ENCODE data around the gene RHNO1.

Gene RHNO1

DNA sequence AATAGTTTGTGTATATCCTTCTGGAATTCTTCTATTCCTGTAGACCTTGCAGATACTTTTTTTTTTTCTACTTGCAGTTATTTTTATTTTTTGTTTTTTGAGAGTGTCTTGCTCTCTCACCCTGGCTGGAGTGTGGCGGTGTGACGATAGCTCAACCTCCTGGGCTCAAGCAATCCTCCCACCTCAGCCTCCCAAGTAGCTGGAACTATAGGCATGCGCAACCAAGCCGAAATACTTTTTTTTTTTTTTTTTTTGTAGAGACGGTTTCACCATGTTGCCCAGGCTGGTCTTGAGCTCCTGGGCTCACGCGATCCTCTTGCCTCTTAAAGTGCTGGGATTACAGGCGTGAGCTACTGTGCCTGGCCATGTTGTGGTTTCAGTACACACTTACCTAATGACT is 23.6 kb downstream of the RHNO1 start:
- DNase-seq (ENCODE audit: low read depth in 3 of 3) = no peak

DNA sequence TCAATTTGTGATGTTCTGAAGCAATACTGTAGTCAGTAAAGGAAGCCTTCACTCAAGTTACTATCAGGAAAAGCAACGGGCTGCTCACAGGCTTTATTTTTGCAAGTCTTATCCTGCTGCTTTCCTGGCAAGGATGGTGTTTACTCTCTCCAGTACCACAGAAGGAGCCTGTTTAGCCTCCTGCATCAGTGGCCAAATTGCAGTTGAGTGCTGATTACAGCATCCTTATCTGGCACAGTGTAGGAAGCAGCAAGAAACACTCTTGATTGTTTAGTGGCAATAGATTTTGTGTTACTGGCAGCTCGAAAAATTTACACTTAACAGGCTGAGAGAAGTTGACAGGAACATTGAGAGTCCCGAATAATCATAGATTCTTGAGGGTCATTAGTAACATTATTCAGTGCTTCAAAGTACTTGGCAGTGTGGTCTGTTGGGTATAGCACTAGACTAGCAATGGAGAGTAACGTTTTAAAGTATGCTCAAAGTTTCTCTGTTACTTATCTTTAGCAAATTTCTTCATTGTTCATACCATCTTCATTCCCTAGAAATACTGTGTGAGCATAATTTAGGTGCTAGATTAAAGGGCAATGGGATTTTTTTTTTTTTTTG is 25.4 kb downstream of the RHNO1 start:
- no peak for DNase-seq (ENCODE audit: low read depth in 3 of 3)

DNA sequence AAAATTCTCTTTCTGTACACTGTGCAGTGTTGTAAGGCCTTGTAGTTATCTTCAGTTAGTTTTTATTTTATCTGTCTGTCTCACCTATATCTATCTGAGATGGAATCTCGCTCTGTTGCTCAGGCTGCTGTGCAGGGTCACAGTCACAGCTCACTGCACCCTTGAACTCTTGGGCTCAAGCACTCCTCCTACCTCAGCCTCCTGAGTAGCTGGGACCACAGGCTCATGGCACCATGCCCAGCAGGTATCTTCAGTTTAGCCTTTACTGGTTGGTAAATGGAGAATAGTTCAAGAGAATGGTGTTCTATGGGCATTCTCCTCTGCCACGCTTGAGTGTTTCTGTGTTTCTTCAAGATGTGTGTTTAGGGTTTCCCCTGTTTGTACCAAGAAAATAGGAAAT is 27.2 kb downstream of the RHNO1 start:
- DNase-seq (ENCODE audit: low read depth in 3 of 3) = no peak

DNA sequence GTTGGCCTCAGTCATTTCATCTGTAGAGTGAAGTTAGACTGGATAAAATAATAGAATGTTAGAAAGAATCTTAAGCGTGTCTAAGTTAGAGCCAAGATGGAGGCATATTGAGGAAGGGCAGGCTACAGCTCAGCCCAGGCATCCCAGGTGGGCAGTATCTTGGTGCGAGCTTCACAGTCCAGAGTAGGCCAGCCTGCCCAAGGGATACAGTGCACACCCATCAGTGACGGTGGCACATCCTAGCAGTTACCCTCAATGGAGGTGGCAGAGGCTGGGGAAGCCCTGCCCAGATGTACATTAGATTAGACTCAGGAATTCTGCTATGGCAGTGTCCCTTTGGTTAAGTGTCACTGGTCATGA is 35.2 kb downstream of the RHNO1 start:
- no peak for DNase-seq (ENCODE audit: low read depth in 3 of 3)

DNA sequence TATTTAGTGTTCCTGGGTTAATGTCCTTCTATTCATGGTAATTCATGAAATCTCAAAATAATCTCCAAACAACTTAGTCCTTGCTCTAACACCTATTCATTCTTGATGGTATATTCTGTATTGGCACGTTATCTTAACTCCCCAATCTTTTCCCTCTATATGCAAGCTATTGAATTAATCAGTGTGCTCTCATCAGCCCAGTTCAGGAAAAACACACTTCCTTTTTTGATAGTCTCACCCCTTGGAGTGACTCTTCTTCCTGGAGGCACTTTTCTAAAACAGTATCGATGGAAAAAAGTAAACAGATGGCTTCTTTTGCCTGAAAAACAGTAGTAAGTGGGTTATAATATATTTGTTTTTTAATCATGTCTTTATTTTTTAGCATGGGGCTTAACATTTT is 42.2 kb downstream of the RHNO1 start:
- DNase-seq (ENCODE audit: low read depth in 3 of 3) = no peak

DNA sequence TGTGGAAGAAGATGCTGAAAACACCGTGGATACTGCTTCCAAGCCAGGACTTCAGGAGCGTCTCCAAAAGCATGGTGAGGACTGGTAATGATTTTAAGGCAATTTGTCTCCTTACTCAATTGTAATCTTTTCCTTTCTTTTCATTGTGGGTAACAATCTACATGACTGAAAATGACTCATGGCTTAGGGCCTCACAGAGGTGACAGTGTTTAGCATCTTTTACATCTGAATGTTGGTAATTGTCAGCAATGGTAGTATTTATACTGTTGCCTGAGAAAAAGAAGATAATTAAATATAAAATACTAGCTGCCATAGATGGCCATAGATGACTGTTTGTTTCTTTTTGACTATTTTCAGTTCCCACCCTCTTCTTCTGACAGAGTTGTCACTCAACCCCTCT is 45.3 kb downstream of the RHNO1 start:
- no peak for DNase-seq (ENCODE audit: low read depth in 3 of 3)

DNA sequence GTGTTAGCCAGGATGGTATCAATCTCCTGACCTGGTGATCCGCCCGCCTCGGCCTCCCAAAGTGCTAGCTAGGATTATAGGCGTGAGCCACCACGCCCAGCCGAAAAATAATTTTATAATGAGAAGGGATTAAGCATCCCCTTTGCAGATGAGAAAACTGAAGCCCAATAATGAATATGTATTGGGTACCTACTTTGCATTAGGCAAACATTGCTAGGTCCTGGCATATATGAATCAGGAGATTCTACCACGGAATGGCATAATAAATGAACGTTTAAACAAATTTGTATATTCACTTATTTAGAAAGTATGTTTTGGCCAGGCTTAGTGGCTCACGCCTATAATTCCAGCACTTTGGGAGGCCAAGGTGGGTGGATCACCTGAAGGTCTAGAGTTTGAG is 46.0 kb downstream of the RHNO1 start:
- no peak for DNase-seq (ENCODE audit: low read depth in 3 of 3)

DNA sequence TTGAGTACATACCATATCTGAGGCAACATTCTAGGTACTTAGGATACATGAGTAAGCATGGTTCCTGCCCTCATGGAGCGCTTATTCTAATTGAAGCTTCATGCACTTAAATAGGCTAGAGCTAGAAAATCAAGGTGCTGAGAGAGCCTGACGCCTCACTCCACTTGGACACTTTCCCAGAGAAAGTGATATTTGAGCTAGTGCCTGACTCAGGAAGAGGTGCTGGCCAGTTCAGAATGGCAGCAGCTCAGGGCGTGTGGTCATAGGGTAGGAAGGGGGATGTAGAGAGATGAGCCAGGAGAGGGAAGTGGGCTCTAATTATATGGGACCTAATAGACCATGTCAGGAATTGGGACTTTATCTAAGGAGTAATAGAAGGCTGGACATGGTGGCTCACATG is 47.0 kb downstream of the RHNO1 start:
- no peak for DNase-seq (ENCODE audit: low read depth in 3 of 3)

DNA sequence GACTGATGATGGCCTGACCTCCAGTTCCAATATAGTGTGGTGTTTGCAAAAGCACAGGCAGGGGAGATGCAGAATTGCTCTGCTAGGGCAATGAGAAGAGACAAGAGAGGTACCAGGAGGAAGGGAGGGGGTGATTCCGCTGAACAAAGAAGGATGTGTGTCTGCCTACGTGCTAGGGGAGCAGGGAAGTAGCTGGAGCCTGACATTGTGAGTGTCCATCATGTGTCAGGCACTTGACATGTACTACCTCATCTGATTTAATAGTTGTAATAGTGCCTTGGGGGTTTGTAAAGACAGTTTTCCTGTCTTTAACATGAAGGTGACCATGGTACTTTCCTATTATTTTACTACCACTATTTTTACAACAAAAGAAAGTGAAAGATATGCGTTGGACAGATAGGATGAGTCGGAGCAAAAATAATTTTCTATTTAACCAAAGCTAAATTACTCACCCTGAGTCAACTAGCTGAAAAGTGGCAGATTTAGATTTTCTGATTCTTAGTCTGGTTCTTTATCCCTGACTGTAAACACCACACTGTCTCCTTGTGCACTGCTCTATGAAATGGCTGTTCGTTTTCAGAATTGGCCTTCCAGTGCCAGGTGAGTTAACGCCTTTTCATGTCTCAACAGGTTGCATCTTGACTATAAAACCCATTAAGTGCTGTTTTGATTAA is 48.4 kb downstream of the RHNO1 start:
- DNase-seq (ENCODE audit: low read depth in 3 of 3) = no peak

DNA sequence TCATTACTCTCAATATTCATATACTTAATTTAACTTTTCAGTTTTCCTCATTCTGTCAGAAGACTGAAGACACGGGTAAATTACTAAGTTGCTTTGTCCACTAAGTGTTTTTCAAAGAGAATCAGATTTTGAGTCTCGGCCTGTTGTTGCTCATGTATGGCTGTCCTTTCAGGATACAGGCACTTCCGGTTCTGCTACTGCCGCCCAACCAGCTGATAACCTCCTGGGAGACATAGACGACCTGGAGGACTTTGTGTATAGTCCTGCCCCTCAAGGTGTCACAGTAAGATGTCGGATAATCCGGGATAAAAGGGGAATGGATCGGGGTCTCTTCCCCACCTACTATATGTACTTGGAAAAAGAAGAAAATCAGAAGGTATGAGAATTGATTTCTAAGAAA is 53.8 kb downstream of the RHNO1 start:
- no peak for DNase-seq (ENCODE audit: low read depth in 3 of 3)

DNA sequence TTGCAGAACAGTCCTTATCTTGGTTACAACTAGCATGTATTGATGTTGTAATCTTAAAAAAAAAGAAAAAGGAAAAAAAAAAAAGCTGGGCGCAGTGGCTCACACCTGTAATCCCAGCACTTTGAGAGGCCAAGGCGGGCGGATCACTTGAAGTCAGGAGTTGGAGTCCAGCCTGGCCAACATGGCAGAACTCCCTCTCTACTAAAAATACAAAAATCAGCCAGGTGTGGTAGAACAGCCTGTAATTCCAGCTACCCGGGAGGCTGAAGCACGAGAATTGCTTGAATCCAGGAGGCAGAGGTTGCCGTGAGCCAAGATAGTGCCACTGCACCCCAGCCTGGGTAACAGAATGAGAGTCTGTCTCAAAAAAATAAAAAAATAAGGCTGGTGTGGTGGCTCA is 56.6 kb downstream of the RHNO1 start:
- DNase-seq (ENCODE audit: low read depth in 3 of 3) = no peak

DNA sequence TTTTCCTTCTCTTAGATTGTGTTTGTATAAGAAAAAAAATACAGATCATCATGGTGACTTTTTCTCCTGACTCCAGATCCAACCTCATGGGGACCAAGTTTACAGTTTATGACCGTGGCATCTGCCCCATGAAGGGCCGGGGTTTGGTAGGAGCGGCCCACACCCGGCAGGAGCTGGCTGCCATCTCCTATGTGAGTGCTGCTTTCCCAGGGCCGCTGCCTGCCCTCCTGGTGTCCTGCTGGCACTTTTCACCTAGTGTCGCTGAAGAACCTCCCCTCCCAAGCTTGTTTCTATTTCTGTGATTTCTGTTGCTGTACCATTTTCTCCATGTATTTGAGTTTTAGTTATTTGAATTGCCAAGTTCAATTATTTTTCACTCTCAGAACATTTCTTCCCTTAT is 57.3 kb downstream of the RHNO1 start:
- DNase-seq (ENCODE audit: low read depth in 3 of 3) = no peak

DNA sequence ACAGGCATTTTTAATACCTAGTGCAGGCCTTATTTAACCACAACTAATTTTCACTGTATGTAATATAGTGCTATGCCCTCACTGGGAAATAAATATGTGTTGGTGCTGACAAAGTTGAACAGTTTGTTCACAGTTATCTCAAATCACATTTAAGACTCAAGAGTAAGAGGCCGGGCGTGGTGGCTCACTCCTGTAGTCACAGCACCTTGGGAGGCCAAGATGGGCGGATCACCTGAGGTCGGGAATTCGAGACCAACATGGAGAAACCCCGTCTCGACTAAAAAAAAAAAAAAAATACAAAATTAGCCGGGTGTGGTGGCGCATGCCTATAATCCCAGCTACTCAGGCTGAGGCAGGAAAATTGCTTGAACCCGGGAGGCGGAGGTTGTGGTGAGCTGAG is 59.3 kb downstream of the RHNO1 start:
- no peak for DNase-seq (ENCODE audit: low read depth in 3 of 3)

DNA sequence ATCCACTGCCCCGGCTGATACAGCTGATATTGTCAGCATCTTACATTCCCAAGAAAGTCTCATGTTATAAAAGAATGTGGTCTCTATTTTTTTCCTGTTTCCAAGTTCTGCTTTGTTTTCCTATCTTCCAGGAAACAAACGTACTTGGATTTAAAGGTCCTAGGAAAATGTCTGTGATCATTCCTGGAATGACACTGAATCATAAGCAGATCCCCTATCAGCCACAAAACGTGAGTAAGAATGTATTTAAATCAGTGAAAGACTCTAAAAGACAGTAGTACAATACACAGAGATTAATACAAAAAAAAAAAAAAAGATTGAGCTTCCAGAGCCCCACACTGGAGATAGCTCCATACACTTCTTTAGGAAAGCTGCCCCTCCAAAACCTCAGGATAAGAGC is 60.5 kb downstream of the RHNO1 start:
- DNase-seq (ENCODE audit: low read depth in 3 of 3) = no peak

Data from stimulated activated CD4-positive, alpha-beta T cell treated with anti-CD3 and anti-CD28 coated beads, TNF-alpha, amount 100 ng/mL, for 24 hours (primary cell).